Fibroblast of mammary gland (primary cell): ENCODE measurements around the gene C11orf21.

Source experiments
- DNase-seq: peaks from one replicate; pipeline ENCODE4 v3.0.0-alpha.2; 2010; ENCODE audit warnings: low read depth
- H3K4me3 ChIP-seq: 2 replicates; pipeline ENCODE4 v1.5.1; 2011; ENCODE audit warnings: low read depth, mild to moderate bottlenecking, low read length, moderate library complexity; ENCODE audit not compliant: control insufficient read depth
- CTCF ChIP-seq: conservative IDR thresholded peaks from 2 replicates; pipeline ENCODE4 v1.5.1; 2011; ENCODE audit warnings: low read depth, low read length, inconsistent platforms; ENCODE audit not compliant: control insufficient read depth, insufficient read depth

Gene C11orf21

DNA sequence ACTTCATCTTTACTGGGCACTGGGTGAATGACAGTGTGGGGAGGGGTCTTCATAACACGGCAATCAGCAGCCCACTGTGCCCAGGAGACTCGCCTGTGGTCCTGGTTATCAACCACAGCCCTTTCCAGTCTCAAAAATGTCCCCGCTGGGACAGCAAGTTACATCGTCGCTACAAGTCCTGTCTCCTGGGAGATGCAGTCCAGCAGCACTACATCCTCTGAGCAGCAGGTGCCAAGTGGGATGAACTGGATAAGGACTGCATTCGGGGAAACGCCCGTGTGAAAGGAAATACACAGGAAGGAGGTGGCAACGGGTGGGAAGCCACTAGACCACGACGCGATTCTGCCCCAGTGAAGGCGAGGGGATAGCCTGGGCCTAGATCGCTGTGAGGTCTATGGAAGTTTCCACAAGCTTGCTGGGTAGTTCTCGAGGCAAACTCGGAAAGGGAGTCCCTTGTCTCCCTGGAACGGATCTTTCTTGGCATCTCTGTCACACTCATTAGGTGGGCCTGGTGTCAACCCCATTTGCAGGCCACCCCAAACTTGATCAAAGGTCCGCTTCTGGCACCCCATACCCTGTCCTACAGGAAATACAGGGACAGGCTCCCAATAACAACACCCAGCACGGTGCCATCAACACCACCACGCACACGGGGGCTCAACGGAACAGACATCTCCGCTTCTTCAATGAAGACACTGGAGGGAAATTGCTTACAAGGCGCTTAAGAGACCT, 35.7 kb downstream of the C11orf21 start:
- no peak for TF ChIP-seq CTCF
- H3K4me3 ChIP-seq, result no peak overlapping the region
- no peak for DNase-seq

DNA sequence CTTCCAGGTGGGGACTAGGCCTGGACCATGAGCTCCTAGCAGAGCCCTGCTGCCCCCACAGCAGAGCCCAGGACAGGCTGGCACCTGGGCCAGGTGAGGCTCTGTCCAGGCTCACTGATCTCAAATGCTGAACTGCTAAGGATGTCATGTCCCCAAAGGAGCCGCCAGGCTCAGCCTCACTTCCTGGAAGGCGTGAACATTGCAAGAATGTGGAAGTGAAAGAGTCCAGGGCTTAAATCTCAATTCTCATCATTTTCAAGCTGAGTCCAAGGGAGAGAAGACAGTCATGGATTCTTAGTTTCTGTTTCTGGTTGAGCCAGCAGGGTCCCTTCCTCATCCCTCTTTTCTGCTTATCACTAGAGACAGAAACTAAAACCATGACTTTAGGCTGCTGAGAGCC, 36.3 kb downstream of the C11orf21 start:
- no peak for DNase-seq
- no peak for TF ChIP-seq CTCF
- H3K4me3 ChIP-seq, result no peak overlapping the region

- no peak overlapping the region for H3K4me3 ChIP-seq
- DNase-seq, result no peak
- no peak for TF ChIP-seq CTCF
Measured at GRCh38 chr11:2264366-2265053, 37.2 kb downstream of the C11orf21 start.

GRCh38 chr11:2263724-2264360, 37.9 kb downstream of the C11orf21 start:
- DNase-seq, result no peak
- no peak for TF ChIP-seq CTCF

GRCh38 chr11:2263071-2263565, 38.6 kb downstream of the C11orf21 start:
- H3K4me3 ChIP-seq, result no peak overlapping the region
- DNase-seq, result no peak
- no peak for TF ChIP-seq CTCF

More at GRCh38 chr11:2263724-2264360, 37.9 kb downstream of the C11orf21 start:
- no peak overlapping the region for H3K4me3 ChIP-seq

GRCh38 chr11:2262301-2263070, 39.2 kb downstream of the C11orf21 start:
- no peak for TF ChIP-seq CTCF
- H3K4me3 ChIP-seq, result no peak overlapping the region
- no peak for DNase-seq
